ENCODE measurements around the gene TMEM145.

TMEM145 gene

DNA sequence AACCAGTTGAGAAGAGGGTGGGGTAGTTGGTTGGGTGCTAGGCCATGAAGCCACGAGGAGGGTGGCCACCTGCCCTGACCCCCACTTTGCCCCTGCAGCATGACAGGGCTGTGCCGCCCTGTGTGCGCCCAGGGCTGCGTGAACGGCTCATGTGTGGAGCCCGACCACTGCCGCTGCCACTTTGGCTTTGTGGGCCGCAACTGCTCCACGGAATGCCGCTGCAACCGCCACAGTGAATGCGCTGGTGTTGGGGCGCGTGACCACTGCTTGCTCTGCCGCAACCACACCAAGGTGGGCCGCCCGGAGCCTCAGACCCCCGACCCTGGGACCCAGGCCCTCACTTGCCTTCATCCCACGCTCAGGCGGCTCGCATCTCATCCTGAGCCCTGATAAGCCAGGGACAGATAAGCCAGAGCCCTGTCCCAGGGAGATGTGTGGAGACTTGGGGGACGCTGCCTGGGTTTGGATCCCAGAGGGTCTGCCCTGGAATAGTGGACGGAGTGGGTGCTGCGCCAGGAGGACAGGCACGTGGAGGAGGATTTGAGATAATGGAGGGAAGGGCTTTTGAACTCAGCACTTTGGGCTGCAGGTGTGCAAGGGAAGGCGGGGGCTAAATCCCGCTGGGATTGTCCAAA is 56.4 kb downstream of the TMEM145 start:
- peaks cover 9% of the 10 kb centered on the region; the same call in 1 of the 2 replicates for H3K36me3 ChIP-seq
- H3K27ac ChIP-seq = no peak overlapping the region
- TF ChIP-seq CTCF (IDR thresholded peaks at IDR 0.05; ENCODE audit: low read depth, low read length) = no peak
- no peak for DNase-seq
- no peaks in the 10 kb centered on the region for H3K27me3 ChIP-seq (ENCODE audit: insufficient read depth, low read depth, severe bottlenecking)
- no peak overlapping the region for H3K4me3 ChIP-seq (ENCODE audit: low read depth, low read length)
- H3K9me3 ChIP-seq (ENCODE audit: severe bottlenecking) = no peaks in the 10 kb centered on the region

DNA sequence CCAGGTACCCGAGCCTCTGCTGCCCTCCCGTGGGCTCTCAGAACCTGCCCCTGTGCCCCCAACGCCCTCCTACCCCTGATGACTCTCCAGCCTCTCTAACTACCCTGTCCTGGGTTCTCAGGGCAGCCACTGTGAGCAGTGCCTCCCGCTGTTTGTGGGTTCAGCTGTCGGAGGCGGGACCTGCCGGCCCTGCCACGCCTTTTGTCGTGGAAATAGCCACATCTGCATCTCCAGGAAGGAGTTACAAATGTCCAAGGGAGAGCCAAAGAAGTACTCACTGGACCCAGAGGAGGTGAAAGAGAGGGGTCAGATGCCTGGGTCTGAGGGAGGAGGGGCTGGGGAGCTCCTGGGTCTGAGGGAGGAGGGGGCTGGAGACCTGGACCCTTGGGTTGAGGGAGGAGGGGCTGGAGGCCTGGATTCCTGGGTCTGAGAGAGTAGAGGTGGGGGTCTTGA is 57.0 kb downstream of the TMEM145 start:
- DNase-seq = no peak
- no peak for TF ChIP-seq CTCF (IDR thresholded peaks at IDR 0.05; ENCODE audit: low read depth, low read length)

GRCh38 chr19:42370626-42371175 is 57.6 kb downstream of the TMEM145 start:
- no peak for DNase-seq
- Histone ChIP-seq H3K27me3 (ENCODE audit: insufficient read depth, low read depth, severe bottlenecking) (no peaks in the 10 kb centered on the region), H3K4me3 (ENCODE audit: low read depth, low read length) (no peak overlapping the region), H3K36me3 (peaks cover 9% of the 10 kb centered on the region; the same call in 1 of the 2 replicates), H3K9me3 (ENCODE audit: severe bottlenecking) (no peaks in the 10 kb centered on the region), H3K27ac (no peak overlapping the region)
- TF ChIP-seq CTCF (IDR thresholded peaks at IDR 0.05; ENCODE audit: low read depth, low read length) = no peak

More for the DNA sequence above, 57.0 kb downstream of the TMEM145 start:
- H3K27me3 ChIP-seq (ENCODE audit: insufficient read depth, low read depth, severe bottlenecking) = no peaks in the 10 kb centered on the region
- no peak overlapping the region for H3K4me3 ChIP-seq (ENCODE audit: low read depth, low read length)
- no peak overlapping the region for H3K27ac ChIP-seq
- peaks cover 9% of the 10 kb centered on the region; the same call in 1 of the 2 replicates for H3K36me3 ChIP-seq
- H3K9me3 ChIP-seq (ENCODE audit: severe bottlenecking) = no peaks in the 10 kb centered on the region
